Activated T-helper 1 cell treated with anti-CD3 and anti-CD28 coated beads, Interleukin-2, amount 50 U/mL, for 16 hours (primary cell): ENCODE results near the gene NPHP4.
"Not testable (repeated sequence)": the region's sequence is repeated elsewhere in the genome, so short reads cannot be mapped to it uniquely, and the experiment has no call there.

Experiments used
- DNase-seq, 2 donors: peaks; one replicate each; pipeline ENCODE4 v3.0.0-alpha.2; 2020; ENCODE audit warnings: low read depth in 1 of 2, low spot score in 1 of 2

Gene NPHP4

DNA sequence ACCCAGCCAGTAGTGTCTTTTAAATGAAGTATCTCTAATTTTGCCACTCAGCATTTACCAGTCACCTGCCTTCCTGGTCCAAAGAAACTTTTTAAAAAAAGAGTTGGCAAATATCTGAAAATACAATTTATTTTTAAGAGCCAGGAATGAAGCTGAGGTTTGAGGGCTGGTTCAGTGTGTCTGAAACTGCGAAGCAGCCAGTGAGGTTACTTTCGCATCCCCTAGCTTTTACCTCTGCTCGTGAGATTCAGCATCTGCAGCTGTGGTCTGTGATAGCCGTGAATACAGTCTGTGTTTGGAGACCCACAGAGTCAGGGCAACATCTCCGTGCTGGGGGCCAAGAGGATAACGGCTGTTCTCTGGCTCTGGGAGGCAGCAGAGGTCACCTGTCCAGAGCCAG lies 32.2 kb upstream of the NPHP4 start:
- no peak for DNase-seq

DNA sequence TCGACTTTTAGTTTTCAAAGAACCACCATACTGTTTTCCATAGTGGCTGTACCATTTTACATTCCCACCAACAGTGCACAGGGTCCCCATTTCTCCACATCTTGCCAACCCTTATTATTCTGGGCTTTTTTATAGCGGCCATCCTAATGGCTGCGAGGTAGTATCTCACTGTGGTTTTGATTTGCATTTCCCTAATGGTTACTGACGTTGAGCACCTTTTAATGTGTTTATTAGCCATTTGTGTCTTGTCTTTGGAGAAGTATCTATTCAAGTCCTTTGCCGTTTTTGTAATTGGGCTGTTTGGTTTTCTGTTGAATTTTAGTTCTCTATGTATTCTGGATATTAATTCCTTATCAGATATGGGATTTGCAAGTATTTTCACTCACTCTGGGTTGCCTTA lies 31.1 kb upstream of the NPHP4 start:
- no peak for DNase-seq

DNA sequence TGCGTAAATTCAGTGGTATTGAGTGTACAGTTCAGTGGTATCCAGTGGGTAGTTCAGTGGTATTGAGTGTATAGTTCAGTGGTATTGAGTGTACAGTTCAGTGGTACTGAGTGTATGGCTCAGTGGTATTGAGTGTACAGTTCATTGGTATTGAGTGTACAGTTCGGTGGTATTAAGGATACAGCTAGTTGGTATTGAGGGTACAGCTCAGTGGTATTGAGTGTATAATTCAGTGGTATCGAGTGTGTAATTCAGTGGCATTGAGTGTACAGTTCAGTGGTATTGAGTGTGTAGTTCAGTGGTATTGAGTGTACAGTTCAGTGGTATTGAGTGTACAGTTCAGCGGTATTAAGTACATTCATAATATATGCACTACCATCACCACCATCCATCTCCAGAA lies 30.0 kb upstream of the NPHP4 start:
- DNase-seq, result no peak

DNA sequence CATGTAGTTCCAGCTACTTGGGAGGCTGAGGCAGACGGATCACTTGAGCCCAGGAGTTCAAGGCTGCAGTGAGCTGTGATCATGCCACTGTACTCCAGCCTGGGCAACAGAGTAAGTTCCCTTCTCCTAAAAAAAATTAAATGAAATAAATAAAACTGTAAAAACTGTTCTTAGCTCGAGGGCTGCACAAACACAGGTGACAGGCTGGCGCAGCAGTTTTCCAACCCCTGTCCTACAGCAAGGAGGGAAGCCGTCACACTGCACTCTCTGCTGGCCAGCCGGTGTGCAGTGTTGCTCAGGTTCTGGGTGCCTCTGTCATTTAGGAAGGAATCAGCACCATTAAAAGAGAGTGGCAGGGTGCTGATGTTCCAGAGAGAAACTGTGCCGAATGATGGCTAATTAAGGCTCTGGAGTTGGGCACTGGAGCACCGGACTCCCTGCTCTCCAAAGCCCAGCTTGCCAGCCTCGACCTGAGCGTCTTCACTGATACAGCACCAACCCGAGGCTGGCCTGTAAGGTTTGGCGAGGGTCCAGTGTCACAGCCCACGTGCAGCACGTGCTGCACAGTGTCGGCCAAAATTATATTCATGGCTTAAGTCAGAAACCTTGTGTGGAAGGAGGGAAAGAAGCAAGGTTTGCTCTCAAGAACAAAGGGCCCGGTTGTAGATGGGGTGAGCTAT lies 27.1 kb upstream of the NPHP4 start:
- no peak for DNase-seq

DNA sequence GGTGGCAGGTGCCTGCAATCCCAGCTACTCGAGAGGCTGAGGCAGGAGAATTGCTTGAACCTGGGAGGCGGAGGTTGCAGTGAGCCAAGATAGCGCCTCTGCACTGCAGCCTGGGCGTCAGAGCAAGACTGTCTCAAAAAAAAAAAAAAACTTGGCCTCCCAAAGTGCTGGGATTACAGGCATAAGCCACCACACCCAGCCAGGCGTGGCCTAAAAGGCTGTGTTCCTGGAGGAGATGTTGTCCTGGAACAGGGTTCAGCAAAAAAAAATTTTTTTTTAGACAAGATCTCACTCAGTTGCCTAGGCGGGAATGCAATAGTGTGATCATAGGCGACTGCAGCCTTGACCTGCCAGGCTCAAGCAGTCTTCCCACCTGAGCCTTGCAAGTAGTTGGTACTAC lies 25.4 kb upstream of the NPHP4 start:
- not testable (repeated sequence) for DNase-seq

DNA sequence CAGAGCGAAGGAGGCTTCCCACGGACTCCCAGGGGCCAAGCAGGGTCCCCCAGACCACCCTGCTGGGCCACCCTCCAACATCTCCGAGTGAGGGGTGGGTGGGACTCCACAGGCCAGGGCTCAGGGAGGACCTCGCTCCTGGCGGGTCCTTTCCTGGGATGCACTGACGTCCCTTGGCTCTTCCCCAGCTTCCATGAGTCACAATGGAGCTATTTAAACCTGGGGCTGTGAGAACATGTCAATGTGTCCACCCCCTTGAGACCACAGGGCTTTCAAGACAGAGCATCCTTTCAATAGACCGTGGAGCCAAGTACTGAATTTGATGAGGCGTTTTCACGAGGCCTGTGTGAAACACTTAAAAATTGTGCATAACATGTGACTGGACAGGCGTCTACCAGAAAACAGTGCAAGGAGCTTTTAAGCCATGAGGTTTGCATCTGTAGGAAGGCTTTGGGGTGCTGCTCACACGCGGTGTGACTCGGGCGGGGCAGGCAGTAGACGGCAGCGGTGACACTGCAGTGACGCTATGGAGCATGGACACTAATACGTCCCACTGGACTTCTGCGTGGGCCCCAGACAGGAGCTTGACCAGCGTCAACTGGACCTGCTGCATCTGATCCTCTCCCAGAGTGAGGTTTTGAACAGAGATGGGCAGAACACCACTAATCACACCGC lies 24.1 kb upstream of the NPHP4 start:
- no peak for DNase-seq

DNA sequence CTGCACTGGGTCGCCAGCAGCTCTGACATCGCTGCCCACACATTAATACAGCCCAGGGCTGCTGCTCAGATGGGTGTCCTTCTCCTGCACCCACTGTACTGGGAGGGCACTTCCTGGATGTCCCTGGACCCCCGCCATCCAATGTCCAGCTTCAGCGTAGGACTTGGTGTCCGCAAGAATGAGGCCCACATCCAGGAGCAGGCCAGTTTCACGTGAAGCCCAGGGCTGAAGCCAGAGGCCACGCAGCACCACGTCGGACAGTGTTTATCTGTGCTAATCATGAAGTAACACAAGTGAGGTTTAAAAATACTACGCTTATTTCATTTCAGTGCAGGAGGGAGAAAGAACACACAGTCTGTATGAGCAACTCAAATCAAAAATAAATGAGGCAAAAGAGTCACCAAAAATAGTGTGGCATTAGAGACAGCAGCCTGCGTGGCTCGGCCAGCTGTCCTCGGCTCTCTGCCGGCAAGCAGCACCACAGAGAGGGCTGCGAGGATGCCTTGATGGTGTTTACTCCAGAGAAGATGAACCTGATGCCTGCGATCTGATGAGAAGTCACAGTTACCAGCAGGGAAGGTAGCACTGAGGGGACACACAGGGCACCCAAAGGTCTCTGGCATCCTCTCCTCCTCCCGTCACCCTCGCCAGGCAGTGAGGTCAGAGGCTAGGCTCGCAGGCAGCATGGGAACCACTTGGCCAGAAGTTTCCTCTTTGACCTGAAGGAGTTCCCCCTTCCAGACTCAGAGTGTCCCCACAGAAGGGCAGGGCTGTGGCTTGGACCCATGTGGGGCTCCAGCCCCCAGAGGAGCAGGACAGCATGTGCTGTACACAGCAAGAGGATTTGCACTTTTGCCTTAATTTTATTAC lies 22.1 kb upstream of the NPHP4 start:
- DNase-seq, result no peak

DNA sequence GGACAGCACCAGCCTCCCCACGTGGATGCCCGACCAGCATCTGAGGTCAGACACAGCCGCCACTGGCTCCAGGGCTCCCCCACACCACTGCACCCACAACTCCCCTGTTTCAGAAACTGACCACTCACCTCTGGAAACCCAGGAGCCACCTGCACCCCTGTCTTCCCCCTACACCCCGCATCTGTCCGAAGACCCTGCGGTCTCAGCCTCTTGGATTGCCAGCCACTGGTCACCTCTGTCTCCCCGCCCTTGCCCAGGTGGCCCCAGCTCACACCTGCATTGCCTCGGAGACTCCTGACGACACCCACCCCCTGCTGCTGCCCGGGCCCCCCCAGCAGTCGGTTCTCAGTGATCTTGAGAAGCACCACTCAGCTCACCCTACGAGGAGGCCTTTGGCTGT lies 21.3 kb upstream of the NPHP4 start:
- DNase-seq, result no peak

DNA sequence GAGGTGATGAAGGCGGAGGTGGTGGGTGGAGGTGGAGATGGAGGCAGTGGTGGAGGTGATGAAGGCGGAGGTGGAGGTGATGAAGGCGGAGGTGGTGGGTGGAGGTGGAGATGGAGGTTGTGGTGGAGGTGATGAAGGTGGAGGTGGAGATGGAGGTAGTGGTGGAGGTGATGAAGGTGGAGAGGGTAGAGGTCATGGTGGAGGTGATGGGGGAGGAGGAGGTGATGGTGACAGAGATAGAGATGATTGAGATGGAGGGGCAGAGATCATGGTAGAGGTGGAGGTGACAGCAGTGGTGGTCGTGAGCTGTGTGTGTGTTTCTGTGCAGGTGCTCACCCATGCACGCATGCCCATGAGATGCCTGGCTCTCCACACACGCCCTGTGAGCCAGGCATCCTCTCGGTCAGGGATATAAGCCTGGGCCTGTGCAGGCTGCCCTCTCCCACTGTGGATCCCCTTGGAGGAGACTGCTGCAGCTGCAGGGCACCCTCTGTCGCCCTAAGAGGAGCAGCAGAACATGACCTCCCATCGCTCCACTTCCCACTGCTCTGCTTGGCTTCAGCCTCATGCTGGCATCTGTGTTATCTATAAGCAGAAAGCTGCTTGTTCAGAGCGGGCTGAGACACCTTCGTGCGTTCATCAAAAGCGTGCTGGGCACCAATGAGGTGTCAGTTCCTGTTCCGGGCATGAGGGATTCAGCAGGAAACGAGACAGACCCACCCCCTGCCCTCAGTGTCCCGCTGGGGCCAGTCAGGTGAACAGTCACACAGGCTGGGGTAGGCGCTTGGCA lies 20.5 kb upstream of the NPHP4 start:
- no peak for DNase-seq

DNA sequence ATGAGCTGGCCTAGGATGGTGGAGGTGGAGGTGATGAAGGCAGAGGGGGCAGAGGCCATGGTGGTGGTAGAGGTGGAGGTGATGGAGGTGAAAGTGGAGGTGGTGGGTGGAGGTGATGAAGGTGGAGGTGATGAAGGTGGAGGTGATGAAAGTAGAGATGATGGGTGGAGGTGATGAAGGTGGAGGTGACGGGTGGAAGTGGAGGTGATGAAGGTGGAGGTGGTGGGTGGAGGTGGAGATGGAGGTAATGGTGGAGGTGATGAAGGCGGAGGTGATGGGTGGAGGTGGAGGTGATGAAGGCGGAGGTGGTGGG lies 19.7 kb upstream of the NPHP4 start:
- DNase-seq, result no peak

DNA sequence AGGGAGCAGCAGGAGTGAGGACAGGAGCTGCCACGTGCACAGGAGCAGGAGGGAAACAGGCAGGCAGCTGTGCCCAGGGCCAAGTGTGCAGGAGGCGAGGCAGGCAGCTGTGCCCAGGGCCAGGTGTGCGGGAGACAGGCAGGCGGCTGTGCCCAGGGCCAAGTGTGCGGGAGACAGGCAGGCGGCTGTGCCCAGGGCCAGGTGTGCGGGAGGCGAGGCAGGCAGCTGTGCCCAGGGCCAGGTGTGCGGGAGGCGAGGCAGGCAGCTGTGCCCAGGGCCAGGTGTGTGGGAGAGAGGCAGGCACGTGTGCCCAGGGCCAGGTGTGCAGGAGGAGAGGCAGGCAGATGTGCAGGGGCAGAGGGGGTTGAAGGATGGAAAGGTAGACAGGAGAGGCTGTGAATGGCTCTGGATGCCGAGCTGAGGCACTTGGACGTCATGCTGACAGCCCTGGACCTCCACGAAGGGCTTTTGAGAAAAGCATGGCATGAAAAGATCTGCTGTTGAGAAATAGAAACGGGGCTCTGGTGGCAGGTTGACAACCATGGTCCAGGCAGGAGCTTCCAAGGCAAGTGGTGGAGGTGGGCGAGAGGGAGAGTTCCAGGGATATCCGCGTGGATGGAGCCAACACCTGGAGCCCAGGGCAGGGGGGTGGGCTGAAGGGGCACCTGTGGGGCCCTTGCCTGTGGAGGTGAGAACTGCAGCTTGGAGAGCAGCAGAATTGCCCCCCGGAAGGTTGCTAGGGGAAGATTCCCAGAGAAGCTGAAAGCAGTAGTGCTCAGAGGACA lies 19.1 kb upstream of the NPHP4 start:
- DNase-seq, result no peak

DNA sequence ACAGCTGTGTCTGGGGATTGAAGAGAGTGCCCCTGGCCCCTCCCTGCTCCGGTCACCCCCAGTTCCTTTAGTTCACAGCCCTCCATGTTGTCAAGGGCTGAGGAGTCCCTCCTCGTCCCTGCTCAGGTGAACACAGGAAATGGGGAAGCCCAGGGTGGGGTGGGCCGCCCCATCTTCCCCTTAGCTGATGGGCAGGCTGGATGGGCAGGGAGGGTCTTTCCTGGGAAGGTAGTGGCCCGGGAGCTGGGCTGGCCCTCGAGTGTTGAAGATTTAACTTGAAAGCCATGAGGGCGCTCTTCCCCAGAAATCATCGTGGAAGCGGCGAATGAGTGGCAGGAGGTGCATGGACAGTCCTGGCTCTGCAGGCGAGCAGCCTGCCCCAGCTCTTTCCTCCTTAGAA lies 18.3 kb upstream of the NPHP4 start:
- no peak for DNase-seq

DNA sequence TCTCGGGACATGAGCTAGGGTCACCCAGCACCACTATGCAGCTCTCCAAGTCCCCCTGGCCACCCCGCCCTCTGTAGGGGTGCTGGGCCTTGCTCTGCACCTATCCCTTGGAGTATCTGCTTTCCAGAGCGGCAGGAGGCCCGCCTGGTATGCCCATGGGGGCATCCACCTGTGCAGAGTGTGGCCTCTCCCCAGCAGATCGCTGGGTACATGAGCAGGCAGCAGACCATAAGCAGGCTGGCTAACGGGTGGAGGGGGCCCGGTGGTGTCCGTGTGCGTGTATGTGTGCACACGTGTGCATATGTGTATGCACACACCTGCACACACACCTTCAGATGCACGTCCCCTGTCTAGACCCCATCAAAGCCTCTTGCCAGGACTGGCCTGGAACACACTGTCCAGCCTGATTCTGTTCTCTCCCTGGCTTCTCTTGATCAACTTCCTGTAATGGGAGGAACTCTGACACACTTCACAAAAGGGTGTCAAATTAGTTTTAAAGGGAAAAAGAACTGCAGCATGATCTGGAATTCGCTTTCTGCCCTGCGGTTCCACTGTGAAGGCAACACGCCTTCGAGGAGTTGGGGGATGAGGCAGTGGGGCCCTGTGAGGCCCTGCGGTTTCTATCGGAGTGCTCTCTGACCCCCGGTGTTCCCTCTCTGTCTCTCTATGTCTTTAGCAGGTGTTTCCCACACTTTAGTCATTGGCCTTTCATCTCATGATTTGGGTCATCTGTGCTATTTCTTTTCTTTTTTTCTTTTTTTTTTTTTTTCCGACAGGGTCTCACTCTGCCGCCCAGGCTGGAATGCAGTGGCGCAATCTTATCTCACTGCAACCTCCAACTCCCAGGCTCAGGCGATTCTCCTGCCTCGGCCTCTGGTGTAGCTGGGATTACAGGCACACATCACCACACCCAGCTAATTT lies 17.2 kb upstream of the NPHP4 start:
- DNase-seq, result no peak

DNA sequence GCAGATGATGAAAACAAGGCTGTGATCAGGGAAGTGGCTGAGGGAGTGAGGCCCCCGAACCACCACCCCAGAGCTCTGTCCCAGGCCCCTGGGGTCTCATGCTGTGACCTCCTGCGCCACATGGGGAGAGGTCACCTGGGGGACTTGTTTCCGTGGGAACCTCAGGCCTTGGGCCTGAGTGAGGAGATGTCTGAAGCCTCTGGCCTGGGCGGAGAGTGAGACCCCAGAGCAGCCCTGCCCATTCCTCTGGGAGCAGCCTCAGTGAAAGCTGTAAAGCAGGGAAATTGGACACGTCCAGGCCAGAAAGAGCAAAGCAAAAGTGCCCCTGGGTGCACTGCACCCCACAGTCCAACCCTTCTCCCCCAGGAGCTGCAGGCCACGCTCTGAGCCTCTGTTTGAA lies 16.5 kb upstream of the NPHP4 start:
- no peak for DNase-seq

DNA sequence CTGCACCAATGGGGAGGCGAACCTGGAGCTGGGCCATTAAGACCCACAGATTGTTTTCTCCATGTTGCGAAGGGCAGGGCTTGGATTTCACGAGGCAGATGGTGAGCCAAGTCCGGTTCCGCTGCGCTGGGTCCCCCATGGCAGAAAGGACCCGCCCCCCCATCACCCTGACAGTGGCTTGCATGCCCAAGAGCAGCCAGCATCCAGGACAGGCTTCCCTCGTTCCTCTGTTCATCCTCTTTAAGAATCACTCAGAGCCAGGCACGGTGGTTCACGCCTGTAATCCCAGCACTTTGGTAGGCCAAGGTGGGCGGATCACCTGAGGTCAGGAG lies 15.8 kb upstream of the NPHP4 start:
- no peak for DNase-seq

DNA sequence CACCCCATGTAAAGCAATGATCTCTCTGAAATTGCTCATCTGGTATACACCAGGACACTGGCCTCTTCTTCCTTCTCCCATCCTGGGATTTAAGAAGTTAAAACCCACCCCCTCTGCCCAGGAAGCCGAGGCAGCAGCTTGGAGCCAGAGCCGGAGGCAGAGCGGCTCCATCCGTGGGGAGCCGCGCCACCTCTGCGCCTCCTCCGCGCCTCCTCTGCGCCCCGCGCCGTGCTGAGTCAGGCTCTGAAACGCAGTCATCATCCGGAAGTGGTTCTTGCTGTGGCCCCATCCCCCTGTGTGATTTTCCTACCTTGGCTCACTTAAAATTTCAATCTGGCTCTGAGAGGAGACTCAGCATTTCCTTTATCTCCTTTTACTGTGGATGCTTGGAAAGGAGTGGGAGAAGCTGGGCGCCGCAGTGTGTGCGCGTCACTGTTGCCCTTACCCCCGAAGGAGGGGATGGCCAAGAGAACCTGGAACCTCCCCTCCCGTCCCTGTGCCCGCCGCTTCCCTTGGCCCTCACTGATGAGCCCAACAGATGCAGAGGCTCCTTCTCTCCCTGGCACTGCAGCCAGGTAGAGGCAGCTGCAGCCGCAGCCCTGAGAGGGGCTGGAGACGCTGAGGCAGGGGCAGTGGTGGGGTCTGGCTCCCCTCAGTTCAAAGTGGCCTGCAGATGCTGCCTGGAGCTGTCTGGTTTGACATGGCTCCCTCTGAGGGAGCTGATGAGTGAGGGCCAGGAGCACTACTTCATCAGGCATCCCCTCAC lies 15.3 kb upstream of the NPHP4 start:
- DNase-seq, result no peak

DNA sequence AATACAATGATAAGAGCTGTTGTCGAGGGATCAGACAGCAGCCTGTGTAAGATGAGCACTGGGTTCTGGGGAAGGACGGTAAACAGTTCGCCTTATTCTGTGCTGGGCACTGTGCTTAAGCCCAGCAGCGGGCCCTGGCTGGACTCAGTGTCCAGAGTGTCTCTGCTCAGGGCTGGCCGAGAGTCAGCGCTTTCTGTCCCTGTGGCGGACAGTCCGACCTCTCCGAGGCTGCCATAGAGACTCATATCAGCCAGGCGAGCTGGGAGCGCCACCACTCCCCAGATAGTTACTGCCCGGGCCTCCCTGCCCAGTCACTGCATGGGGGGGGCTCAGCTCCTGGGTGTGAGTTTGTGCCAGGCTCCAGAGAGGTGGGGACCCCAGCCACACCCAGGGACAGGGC lies 14.7 kb upstream of the NPHP4 start:
- no peak for DNase-seq

DNA sequence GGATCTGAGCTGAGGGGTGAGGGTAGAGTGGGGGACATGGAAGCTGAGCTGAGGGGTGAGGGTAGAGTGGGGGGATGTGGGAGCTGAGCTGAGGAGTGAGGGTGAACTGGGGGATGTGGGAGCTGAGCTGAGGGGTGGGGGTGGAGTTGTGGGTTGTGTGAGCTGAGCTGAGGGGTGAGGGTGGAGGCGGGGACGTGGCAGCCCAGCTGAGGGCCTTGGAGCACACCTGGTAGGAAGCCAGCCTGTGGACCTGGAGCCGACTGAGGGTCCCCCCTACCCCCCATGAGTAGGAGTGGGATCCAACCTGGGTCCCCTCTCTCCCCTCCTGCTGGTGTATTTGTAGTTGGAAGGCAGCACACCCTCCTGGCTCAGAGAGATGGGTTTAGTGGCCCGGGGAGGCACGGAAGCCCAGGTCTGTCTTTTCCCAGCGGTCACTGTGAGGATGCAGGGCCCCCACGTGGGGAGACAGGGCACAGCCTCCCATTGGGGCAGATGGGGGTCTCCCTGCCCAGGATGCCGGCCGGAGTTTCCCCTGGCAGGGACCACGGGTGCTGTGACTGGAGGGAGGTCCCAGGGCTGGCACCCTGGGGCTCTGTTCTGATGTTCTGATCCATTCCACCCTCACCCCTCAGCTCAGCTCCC lies 13.2 kb upstream of the NPHP4 start:
- no peak for DNase-seq
